IPS-20b (cell line): ENCODE measurements around the gene KIF16B.
"Not testable (repeated sequence)": the region's sequence is repeated elsewhere in the genome, so short reads cannot be mapped to it uniquely, and the experiment has no call there.

Experiments
- H3K27ac ChIP-seq: one replicate; pipeline ENCODE4 v1.5.1; 2013; ENCODE audit warnings: low read length
- H3K27me3 ChIP-seq: 2 replicates; pipeline ENCODE4 v1.6.1; 2013; ENCODE audit warnings: mild to moderate bottlenecking, low read length, inconsistent platforms; ENCODE audit not compliant: insufficient read depth
- H3K36me3 ChIP-seq: 2 replicates; pipeline ENCODE4 v1.6.1; 2013; ENCODE audit warnings: low read depth, mild to moderate bottlenecking, inconsistent platforms, low read length, moderate library complexity; ENCODE audit not compliant: insufficient read depth
- H3K4me1 ChIP-seq: 2 replicates; pipeline ENCODE4 v1.6.1; 2013; ENCODE audit warnings: mild to moderate bottlenecking, control low read depth, inconsistent platforms, low read length, moderate library complexity; ENCODE audit not compliant: insufficient read depth
- H3K4me3 ChIP-seq: 2 replicates; pipeline ENCODE4 v1.5.1; 2013; ENCODE audit warnings: mild to moderate bottlenecking, low read length, inconsistent platforms
- H3K9ac ChIP-seq: 2 replicates; pipeline ENCODE4 v1.6.1; 2013; ENCODE audit warnings: low read depth, mild to moderate bottlenecking, inconsistent platforms, low read length, moderate library complexity
- H3K9me3 ChIP-seq: 2 replicates; pipeline ENCODE4 v1.6.1; 2013; ENCODE audit warnings: mild to moderate bottlenecking, low read depth, low read length, inconsistent platforms; ENCODE audit not compliant: insufficient read depth

KIF16B gene

DNA sequence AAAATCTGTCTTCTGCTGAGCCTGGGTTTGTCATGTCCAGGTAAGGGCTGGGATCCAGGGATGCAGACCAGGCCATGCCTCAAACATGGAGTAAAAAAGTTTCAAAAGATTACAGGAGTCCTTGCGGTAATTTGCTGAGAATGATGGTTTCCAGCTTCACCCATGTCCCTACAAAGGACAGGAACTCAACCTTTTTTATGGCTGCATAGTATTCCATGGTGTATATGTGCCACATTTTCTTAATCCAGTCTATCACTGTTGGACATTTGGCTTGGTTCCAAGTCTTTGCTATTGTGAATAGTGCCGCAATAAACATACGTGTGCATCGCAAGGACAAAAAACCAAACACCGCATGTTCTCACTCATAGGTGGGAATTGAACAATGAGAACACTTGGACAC, 9.2 kb downstream of the KIF16B start:
- H3K4me1 ChIP-seq, H3K36me3 ChIP-seq, H3K27ac ChIP-seq, H3K9ac ChIP-seq, H3K27me3 ChIP-seq, H3K9me3 ChIP-seq, H3K4me3 ChIP-seq: not testable (repeated sequence)

DNA sequence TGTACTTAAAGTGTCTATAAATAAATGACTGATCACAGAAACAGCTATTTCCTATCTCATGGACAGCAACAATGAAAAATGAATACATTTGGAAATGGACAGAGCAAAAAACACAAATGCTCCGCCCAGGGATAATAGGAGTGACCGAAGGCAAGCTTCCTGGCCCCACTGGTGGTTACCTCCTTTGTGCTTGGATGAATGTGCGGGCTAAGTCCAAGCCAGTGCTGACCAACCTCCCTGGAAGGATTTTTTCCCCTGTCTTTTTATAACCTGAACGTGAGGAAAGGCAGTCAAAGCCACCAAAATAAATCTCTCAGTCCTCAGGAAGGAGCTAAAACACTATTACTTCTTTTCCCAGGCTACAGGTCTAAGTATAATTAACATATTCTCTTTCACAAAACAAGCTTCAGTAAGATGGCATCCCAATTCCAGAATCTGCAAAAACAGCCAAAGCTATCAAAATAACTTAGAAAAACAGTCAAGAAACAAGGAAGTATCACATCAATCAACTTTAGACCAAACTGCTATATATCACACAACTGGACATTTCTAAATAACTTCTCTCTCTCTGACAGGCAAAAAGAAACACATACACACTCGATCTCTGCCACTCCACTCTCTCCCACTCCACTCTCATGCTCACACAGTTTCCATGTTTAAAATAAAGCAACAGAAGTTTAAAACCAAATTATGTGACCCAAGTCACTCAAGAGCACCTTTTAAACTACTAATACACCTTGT, 10.0 kb downstream of the KIF16B start:
- no peaks in the 10 kb centered on the region for H3K36me3 ChIP-seq

DNA sequence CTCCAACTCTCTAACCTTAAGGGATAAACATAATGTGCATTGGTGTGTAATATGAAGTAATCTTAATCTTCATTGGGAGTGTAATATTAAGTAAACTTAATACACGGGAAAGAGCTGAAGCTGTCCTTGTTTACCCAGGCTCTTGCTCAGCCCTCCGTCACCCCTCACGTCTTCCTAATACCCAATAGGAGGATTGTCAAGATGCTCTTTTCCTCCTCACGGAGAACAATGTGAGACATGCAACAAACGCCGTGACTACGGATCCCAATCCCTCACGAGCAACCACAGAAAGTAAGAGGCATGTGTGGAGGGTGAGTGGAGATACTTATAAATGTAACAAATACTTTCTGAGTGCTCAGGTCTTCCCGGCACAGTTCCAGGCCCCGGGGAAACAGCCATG, 11.0 kb downstream of the KIF16B start:
- Histone ChIP-seq H3K4me3 (no peak overlapping the region), H3K36me3 (no peaks in the 10 kb centered on the region), H3K4me1 (peaks cover 5% of the 10 kb centered on the region; the same call in 1 of the 2 replicates), H3K27me3 (no peaks in the 10 kb centered on the region), H3K9me3 (no peaks in the 10 kb centered on the region), H3K9ac (no peak overlapping the region), H3K27ac (no peak overlapping the region)

More for the DNA sequence above, 10.0 kb downstream of the KIF16B start:
- Histone ChIP-seq H3K9ac (no peak overlapping the region), H3K27me3 (no peaks in the 10 kb centered on the region), H3K27ac (no peak overlapping the region), H3K9me3 (no peaks in the 10 kb centered on the region), H3K4me3 (no peak overlapping the region), H3K4me1 (peaks cover 5% of the 10 kb centered on the region; the same call in 1 of the 2 replicates)

DNA sequence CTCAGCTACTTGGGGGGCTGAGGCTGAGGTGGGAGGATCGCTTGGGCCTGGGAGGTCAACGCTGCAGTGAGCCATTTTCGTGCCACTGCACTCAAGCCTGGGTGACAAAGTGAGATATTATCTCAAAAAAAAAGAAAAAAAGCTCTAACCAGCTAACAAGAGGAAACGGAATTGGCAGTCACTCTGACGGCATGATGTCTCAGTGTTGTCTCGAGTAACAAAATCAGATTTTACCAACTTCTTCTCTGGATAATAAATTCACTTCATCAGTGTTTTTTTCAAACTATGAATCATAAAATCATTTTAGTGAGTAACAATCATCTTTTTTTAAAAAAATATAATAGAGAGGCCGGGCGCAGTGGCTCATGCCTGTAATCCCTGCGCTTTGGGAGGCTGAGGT, 12.6 kb downstream of the KIF16B start:
- no peak overlapping the region for H3K27ac ChIP-seq
- no peak overlapping the region for H3K4me3 ChIP-seq

DNA sequence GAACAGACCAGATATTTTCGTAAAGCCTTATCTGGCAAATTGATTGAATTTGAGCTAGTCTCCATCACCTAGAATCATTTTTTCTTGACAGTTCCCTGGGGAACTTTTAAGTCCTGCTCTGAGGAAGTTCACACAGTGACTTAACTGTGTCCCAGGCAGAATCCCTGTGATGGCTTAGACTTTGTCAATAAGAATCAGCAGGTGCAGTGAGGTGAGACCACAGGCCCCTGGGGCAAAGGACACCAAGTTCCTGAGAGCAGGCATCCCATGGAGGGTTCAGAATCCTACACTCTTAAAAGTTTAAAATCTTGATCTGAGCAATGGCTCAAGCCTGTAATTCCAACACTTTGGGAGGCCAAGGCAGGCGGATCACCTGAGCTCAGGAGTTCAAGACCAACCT, 13.0 kb downstream of the KIF16B start:
- Histone ChIP-seq H3K4me3 (no peak overlapping the region), H3K9me3 (no peaks in the 10 kb centered on the region), H3K4me1 (no peaks in the 10 kb centered on the region; the same call in 1 of the 2 replicates), H3K9ac (no peak overlapping the region), H3K36me3 (no peaks in the 10 kb centered on the region), H3K27ac (no peak overlapping the region), H3K27me3 (no peaks in the 10 kb centered on the region)

More for the DNA sequence above, 12.6 kb downstream of the KIF16B start:
- Histone ChIP-seq H3K36me3 (no peaks in the 10 kb centered on the region), H3K4me1 (peaks cover 4% of the 10 kb centered on the region; the same call in 1 of the 2 replicates), H3K9ac (no peak overlapping the region), H3K27me3 (no peaks in the 10 kb centered on the region), H3K9me3 (no peaks in the 10 kb centered on the region)

DNA sequence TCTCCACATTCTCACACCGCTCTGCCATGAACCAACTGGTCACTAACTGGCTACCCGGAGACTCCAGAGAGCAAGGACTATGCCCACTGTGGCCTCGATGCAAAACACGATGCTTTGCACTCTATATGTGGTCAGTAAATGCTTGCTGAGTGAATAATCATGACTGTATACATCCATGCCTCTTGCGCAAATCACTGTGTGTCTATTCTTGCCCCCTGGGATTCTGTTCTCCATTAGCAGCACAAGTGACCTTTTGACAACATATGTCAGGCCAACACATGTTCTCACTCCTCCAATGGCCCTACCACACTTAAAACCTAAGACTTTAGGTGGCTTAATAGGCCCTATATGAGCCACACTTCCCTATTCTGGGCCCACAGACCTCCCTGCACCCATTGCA, 16.9 kb downstream of the KIF16B start:
- Histone ChIP-seq H3K4me1 (no peaks in the 10 kb centered on the region), H3K27me3 (no peaks in the 10 kb centered on the region), H3K4me3 (no peak overlapping the region), H3K9me3 (peaks cover 4% of the 10 kb centered on the region; the same call in 1 of the 2 replicates), H3K27ac (no peak overlapping the region), H3K9ac (no peak overlapping the region), H3K36me3 (no peaks in the 10 kb centered on the region)

DNA sequence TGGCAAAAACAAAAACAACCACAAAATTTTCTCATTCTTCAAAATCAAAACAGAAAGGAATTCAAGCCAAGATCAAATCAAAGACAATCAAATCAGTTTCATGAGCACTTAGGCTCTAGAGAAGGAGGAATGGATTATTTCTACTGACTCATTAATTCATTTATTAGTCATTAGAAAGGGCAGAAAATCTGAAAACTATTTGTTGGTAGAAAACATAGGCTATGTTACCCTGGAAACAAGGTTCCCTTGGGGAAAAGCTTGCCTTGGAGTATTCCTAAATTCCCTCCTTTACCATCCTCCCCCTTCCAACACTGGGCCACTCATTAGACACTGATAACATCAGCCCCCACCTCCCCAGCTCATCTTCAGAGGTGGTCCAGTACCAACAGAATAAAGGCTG, 17.5 kb downstream of the KIF16B start:
- H3K27me3 ChIP-seq: no peaks in the 10 kb centered on the region
- H3K27ac ChIP-seq: no peak overlapping the region
- H3K9me3 ChIP-seq: peaks cover 4% of the 10 kb centered on the region; the same call in 1 of the 2 replicates
- H3K9ac ChIP-seq: no peak overlapping the region
- H3K36me3 ChIP-seq: no peaks in the 10 kb centered on the region
- H3K4me1 ChIP-seq: no peaks in the 10 kb centered on the region
- no peak overlapping the region for H3K4me3 ChIP-seq

DNA sequence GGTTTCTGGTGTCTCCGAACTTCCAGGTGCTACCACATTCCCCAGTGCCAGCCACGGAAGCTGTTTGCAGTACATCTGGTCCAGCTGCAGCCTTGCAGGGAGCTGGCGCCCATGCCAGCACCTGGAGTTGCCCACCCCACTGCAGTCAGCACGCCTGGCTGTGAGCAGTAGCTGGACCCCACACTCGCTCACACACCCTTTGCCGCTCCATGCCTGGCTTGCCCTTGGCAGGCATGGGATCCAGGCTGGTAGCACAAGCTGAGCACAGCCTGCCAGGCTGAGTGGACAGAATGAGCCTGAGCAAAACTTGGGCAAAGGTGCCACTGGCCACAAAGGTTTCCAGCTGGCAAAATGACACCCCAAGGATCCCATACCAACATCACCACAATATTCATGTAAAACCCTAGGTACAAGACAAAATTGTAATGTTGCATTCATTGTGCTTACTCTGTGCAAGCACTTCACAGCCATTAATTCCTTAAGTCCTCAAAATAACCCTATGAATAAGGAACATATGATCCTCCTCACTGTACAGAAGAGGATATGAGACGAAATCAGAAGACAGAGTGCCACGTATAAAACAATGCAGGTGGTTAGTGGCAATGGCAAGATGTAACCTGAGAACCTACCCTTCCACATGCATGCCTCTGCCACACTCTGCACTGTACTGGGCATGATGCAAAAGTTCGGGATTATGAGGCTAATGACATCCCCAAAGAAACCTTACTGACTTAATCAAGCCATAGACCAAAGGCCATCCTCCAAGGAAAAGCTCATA, 18.3 kb downstream of the KIF16B start:
- Histone ChIP-seq H3K36me3 (no peaks in the 10 kb centered on the region), H3K4me3 (no peak overlapping the region), H3K4me1 (no peaks in the 10 kb centered on the region), H3K9ac (no peak overlapping the region), H3K27ac (no peak overlapping the region), H3K27me3 (no peaks in the 10 kb centered on the region), H3K9me3 (peaks cover 4% of the 10 kb centered on the region; the same call in 1 of the 2 replicates)

DNA sequence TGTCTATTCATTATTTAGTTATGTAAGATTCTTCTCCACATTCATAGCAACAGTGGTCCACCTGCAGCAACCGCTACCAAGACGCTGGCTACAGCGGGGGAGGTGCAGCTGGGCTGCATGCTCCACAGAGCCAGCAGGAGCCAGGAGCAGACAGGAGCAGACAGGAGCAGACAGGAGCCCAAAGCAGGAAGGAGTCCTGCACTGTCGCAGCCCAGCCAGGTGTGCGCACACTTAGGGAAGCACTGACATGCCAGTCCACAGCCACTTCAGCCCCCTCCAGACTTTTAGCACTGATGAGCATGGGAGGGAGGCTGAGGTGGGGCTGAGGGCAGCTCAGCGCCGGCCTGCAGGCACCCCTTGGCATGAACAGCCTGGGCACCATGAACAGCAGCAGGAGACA, 19.6 kb downstream of the KIF16B start:
- H3K4me1 ChIP-seq: no peaks in the 10 kb centered on the region

DNA sequence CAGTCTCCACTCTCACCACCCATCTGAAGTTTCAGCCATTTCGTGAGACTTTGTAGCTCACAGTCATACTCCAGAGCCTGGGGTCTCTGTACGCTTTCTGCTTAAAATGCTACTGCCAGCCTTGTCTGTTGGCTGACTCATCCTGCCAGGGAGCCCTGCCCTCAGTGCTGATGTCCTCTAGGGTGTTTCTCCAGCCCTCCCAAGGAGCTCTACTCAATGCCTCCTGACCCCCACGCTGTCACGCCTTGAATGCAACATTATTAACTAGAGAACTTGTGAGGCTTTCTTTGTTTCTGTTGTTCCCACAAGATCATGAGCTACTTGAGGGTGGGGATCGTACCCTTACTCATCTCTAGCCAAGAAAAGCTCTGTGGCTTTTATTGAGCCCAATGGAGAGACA, 20.1 kb downstream of the KIF16B start:
- Histone ChIP-seq H3K9ac (no peak overlapping the region), H3K36me3 (no peaks in the 10 kb centered on the region), H3K4me1 (0 out of 2 replicates have a peak, but pooled peaks cover under 1% of the 10 kb centered on the region), H3K27me3 (no peaks in the 10 kb centered on the region), H3K4me3 (no peak overlapping the region), H3K9me3 (peaks cover 4% of the 10 kb centered on the region; the same call in 1 of the 2 replicates), H3K27ac (no peak overlapping the region)

More for the DNA sequence above, 19.6 kb downstream of the KIF16B start:
- no peak overlapping the region for H3K4me3 ChIP-seq
- peaks cover 4% of the 10 kb centered on the region; the same call in 1 of the 2 replicates for H3K9me3 ChIP-seq
- H3K9ac ChIP-seq: no peak overlapping the region
- H3K27me3 ChIP-seq: no peaks in the 10 kb centered on the region
- H3K27ac ChIP-seq: no peak overlapping the region
- no peaks in the 10 kb centered on the region for H3K36me3 ChIP-seq

DNA sequence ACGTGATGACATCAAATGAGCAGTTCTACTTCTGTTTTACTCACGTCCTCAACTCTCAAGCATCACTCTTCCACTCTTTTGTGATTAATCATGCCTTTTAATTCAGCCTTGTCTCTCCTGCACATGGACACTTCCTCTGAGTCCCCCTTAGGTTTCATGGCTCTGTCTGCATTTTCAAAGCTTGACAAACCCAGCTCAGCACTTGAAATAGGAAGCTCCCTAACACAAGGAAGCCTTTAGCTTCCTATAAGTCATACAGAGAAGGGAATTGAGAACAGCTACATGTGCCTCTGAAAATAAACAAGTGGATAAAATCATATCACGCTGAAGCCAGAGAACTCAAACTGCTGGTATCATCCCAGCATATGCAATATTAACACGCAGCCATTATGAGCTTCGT, 21.2 kb downstream of the KIF16B start:
- Histone ChIP-seq H3K36me3 (no peaks in the 10 kb centered on the region), H3K27me3 (no peaks in the 10 kb centered on the region), H3K9ac (no peak overlapping the region), H3K4me3 (no peak overlapping the region), H3K4me1 (0 out of 2 replicates have a peak, but pooled peaks cover 2% of the 10 kb centered on the region), H3K9me3 (peaks cover 4% of the 10 kb centered on the region; the same call in 1 of the 2 replicates), H3K27ac (no peak overlapping the region)
